Thoracic aorta (tissue), 2 donors: ENCODE results near the gene ARAF. TPM values are rescaled to one million over a fixed set of nuclear protein-coding genes. Genes with fewer than 3 reads are reported as not detected.
"Not testable (repeated sequence)": the region's sequence is repeated elsewhere in the genome, so short reads cannot be mapped to it uniquely, and the experiment has no call there.

Experiments used
- ATAC-seq: fragments of 150-250 bp; one replicate; pipeline ENCODE4 v1.8.0; 2017; ENCODE audit warnings: low read depth; ENCODE audit not compliant: insufficient number of reproducible peaks, low FRiP score
- DNase-seq: peaks from one replicate; pipeline ENCODE4 v3.0.0-alpha.2; 2020; ENCODE audit warnings: low spot score
- H3K27ac ChIP-seq, 2 donors: fragments of 200-600 bp; sonication (generic); 1 replicate in 1 of 2; 2 replicates in 1 of 2; pipeline ENCODE4 v1.5.1; 2016; ENCODE audit warnings: mild to moderate bottlenecking in 2 of 2, moderate library complexity in 2 of 2
- H3K27me3 ChIP-seq: fragments of 200-600 bp; sonication (generic); replicated peaks from 2 replicates; pipeline ENCODE4 v1.6.0; 2016; ENCODE audit warnings: mild to moderate bottlenecking; ENCODE audit not compliant: insufficient read depth
- H3K36me3 ChIP-seq: fragments of 200-600 bp; sonication (generic); one replicate; pipeline ENCODE4 v1.5.1; 2016
- H3K4me1 ChIP-seq, 2 donors: fragments of 200-600 bp; sonication (generic); 1 replicate in 1 of 2; 2 replicates in 1 of 2; pipeline versions ENCODE4 v1.5.1 to v1.6.0; 2016; ENCODE audit warnings: low read depth in 2 of 2, mild to moderate bottlenecking in 1 of 2; ENCODE audit not compliant: control insufficient read depth in 1 of 2
- H3K4me3 ChIP-seq: fragments of 200-600 bp; sonication (generic); 2 replicates; pipeline ENCODE4 v1.5.1; 2016; ENCODE audit warnings: mild to moderate bottlenecking
- H3K9me3 ChIP-seq: fragments of 200-600 bp; sonication (generic); 2 replicates; pipeline ENCODE4 v1.5.1; 2016
- total RNA-seq, 2 donors: library from RNA; depleted of rRNA; stranded (reverse); fragments of >200 nt; gene quantifications; one replicate each; pipeline versions ENCODE4 v1.1.0 to v1.2.3, GENCODE V29; 2016
- TF ChIP-seq, protein P1 (sequence below): fragments of 200-600 bp; sonication (generic); IDR thresholded peaks from one replicate; pipeline ENCODE4 v1.5.1; 2019; ENCODE audit warnings: antibody characterized with exemption

The ARAF gene
- total RNA-seq, result 10 to 100 TPM; 44.5 to 52.3 TPM

DNA sequence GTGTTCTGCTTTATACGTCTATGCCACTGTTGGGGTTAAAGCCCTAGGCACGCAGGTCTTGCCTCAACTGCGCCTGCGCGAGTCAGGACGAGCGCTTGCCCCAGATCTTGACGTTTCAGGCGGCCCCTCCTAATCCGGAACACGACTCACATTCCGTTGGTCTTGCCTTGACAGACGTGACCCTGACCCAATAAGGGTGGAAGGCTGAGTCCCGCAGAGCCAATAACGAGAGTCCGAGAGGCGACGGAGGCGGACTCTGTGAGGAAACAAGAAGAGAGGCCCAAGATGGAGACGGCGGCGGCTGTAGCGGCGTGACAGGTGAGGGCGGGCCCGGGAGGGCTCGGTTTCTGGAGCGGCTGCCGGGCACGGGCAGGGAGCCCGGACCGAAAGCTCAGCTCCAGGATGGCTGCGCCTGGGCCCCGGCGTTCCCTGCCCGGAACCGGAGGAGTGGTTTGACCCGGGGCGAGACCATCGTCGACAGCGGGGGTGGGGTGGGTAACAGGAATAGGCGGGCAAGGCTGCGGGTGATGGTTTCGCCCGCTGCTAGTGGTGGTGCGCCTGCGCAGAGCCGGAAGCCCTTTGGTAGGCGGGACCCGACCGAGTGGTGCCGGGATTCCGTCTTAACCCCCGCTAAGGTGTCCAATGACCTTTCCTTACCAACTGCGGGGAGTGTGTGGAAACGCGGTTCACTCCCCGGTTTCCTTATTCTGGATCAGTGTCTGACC lies at the start of gene ARAF:
Gene ARAF (plus strand): TSS at position 272 of the 725 bp plus-strand sequence. CDS start 1,763 bp downstream, outside the sequence.
- peak; percentile 89 for DNase-seq
- TF ChIP-seq, protein P1, sequence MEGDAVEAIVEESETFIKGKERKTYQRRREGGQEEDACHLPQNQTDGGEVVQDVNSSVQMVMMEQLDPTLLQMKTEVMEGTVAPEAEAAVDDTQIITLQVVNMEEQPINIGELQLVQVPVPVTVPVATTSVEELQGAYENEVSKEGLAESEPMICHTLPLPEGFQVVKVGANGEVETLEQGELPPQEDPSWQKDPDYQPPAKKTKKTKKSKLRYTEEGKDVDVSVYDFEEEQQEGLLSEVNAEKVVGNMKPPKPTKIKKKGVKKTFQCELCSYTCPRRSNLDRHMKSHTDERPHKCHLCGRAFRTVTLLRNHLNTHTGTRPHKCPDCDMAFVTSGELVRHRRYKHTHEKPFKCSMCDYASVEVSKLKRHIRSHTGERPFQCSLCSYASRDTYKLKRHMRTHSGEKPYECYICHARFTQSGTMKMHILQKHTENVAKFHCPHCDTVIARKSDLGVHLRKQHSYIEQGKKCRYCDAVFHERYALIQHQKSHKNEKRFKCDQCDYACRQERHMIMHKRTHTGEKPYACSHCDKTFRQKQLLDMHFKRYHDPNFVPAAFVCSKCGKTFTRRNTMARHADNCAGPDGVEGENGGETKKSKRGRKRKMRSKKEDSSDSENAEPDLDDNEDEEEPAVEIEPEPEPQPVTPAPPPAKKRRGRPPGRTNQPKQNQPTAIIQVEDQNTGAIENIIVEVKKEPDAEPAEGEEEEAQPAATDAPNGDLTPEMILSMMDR, result no peak
- H3K27ac ChIP-seq, result peak within 1 kb of the TSS; percentile 91 to 93
- peaks cover 3 to 21% of the 10 kb centered on the region in 2 donors for H3K4me1 ChIP-seq
- H3K9me3 ChIP-seq, result no peaks in the 10 kb centered on the region
- peak; percentile 96 for ATAC-seq
- peak within 1 kb of the TSS; percentile 88 for H3K4me3 ChIP-seq
- no peaks in the 10 kb centered on the region for H3K27me3 ChIP-seq
- H3K36me3 ChIP-seq, result peaks cover 5% of the 10 kb centered on the region

DNA sequence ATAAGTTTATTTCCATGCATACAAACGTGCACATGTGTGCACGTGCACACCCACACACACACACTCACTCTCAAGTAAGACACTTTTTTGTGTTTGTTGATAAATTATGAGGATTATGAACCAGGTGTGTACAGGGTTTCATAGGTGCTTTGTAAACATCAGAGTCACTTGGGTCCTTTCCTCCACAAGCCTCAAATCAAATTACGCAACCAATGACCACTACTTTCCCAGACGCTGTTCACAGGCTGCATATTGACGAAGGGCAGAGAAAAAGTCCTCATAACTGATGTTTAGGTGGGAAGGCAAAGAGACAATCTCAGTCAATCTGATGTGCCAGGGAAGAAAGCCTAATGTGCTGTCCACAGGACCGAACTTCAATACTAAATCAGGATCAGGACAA lies 48.6 kb upstream of the ARAF start:
- not testable (repeated sequence) for DNase-seq

DNA sequence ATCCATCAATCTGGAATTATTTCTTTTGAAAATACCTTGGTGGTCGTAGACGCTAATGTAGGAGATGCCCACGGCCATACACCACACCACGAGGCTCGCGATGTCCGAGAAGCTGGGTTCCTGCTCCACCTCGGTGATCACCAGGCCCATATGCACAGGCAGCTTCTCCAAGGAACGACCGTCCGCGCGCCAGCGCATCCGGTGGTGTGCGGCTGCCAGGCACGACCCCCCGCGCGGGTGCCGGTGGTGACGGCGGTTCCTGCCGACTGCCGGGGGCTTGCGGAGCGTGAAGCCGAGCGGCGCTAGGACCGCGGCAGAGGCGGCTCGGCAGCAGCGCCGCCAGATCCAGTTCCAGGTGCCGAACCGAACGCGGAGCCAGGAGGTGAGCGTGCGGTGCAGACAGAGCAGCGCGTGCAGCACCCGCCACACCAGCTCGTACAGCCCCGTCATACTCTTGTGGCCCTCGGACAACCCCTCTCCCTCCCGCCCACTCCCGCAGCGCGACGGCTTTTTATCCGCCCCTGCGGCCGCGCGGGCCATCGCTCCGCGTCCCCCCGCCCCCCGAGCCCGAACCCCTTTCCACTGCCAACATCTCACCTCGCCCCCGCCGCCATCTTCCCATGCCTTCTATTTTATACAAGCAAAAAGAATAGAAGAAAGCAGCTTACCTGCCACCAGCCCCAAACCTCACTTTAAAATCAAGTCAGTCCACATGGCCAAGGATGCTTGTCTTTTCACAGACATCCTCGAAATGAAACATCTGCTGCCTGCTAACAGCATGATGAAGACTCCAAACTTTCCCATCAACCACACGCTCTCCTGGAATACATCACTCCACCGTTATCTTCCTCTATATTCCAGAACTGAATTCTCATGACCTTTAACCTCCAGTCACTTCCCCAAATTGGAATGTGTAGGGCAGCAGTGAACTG lies 47.7 kb upstream of the ARAF start:
- H3K36me3 ChIP-seq, DNase-seq: not testable (repeated sequence)

More for the DNA sequence above, 48.6 kb upstream of the ARAF start:
- not testable (repeated sequence) for H3K9me3 ChIP-seq, H3K36me3 ChIP-seq, H3K4me1 ChIP-seq, ATAC-seq, H3K27ac ChIP-seq, H3K4me3 ChIP-seq, H3K27me3 ChIP-seq

DNA sequence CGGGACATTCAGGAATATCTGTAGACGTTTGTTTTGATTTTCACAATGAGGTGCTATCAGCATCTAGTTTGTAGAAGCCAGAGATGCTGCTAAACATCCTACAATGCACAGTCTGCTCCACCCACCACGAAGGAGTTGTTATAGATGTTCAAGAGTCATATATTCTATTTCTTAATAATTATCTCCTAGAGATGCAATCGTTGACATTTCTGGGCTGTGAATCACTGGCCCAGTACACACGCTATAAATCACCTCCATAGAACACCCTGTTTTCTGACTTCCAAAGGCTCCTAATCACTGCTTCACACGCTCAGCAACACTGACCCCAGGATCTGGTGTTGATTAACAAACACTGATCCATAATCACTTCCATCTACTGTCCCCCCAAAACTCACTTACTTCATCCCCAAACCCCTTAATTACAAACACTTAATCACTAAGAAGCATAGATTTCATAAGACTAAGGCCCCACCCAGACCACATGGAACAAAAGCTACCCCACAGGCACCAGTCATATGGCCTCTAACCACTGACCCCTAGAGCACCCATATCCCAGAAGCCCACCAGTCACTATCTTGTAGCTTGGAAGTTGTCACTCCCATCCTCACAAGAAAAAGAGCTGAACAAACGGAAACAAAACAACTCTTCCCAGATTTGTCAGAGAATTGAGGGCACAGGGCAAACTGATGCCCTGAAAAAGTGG lies 46.3 kb upstream of the ARAF start:
- Histone ChIP-seq H3K36me3 (no peaks in the 10 kb centered on the region), H3K27ac (no peak overlapping the region), H3K9me3 (no peaks in the 10 kb centered on the region), H3K27me3 (no peaks in the 10 kb centered on the region), H3K4me1 (no peaks in the 10 kb centered on the region), H3K4me3 (no peak overlapping the region)
- TF ChIP-seq, protein P1, result no peak
- DNase-seq (no peak), ATAC-seq (no peak)

More for the DNA sequence above, 47.7 kb upstream of the ARAF start:
- not testable (repeated sequence) for H3K27ac ChIP-seq, H3K27me3 ChIP-seq, H3K9me3 ChIP-seq, H3K4me1 ChIP-seq, ATAC-seq
- H3K4me3 ChIP-seq, result peak overlapping the region; percentile 65

DNA sequence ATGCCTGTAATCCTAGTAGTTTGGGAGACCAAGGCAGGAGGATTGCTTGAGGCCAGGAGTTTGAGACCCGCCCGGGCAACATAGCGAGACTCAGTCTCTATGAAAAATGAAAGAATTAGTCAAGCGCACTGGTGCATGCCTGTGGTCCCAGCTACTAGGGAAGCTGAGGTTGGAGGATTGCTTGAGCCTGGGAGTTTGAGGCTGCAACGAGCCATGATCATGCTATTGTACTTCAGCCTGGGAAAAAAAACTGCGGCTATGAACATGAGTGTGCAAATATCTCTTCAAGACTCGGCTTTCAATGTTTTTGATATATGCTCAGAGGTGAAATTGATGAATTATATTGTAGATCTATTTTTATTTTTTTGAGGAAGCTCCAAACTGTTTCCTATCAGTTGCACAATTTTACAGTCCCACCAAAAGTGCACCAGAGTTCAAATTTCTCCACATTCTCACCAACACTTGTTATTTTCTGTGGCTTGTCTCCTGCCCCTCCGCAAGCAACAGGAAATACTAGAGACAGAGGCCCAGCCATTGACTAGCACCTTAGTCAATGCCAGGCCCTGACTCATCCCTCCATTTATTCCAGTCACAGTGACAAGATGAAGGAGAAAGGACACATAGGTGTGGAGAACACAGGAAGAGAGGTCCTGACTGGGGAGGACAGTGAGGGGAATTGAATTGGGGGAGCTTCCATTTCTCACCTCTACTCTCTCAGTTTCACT lies 44.9 kb upstream of the ARAF start:
- DNase-seq, result no peak
- no peak for ATAC-seq

More for the DNA sequence above, 44.9 kb upstream of the ARAF start:
- Histone ChIP-seq H3K4me3 (no peak overlapping the region), H3K4me1 (no peaks in the 10 kb centered on the region), H3K36me3 (no peaks in the 10 kb centered on the region), H3K27me3 (no peaks in the 10 kb centered on the region), H3K9me3 (no peaks in the 10 kb centered on the region), H3K27ac (no peak overlapping the region)
- TF ChIP-seq, protein P1, result no peak
